Suprapubic skin (tissue), 4 donors: ENCODE measurements around the gene ZFHX3. TPM values are rescaled to one million over a fixed set of nuclear protein-coding genes. Genes with fewer than 3 reads are reported as not detected.

Experiments used
- DNase-seq, 2 donors: peaks; one replicate each; pipeline ENCODE4 v3.0.0-alpha.2; 2019; ENCODE audit warnings: low spot score in 2 of 2
- H3K27ac ChIP-seq: fragments of 200-600 bp; sonication (generic); one replicate; pipeline ENCODE4 v1.5.1; 2019
- H3K27me3 ChIP-seq: fragments of 200-600 bp; sonication (generic); one replicate; pipeline ENCODE4 v1.5.1; 2019
- H3K36me3 ChIP-seq: fragments of 200-600 bp; sonication (generic); one replicate; pipeline ENCODE4 v1.5.1; 2019
- H3K4me1 ChIP-seq: fragments of 200-600 bp; sonication (generic); one replicate; pipeline ENCODE4 v1.5.1; 2019
- H3K4me3 ChIP-seq: fragments of 200-600 bp; sonication (generic); one replicate; pipeline ENCODE4 v1.5.1; 2019; ENCODE audit warnings: mild to moderate bottlenecking
- H3K9me3 ChIP-seq: fragments of 200-600 bp; sonication (generic); one replicate; pipeline ENCODE4 v1.5.1; 2019
- EP300 ChIP-seq: sonication (generic); formaldehyde crosslinking; IDR thresholded peaks from one replicate; pipeline ENCODE4 v1.6.1; 2017; ENCODE audit warnings: antibody characterized with exemption
- POLR2A ChIP-seq, 2 donors: fragments of 450-650 bp; IDR thresholded peaks; one replicate each; pipeline ENCODE4 v1.6.1; 2017; ENCODE audit warnings: antibody characterized with exemption in 2 of 2, mild to moderate bottlenecking in 2 of 2, moderate library complexity in 2 of 2
- POLR2AphosphoS5 ChIP-seq, 3 donors: sonication (generic); formaldehyde crosslinking; IDR thresholded peaks; one replicate each; pipeline ENCODE4 v1.6.1; 2017; ENCODE audit warnings: antibody characterized with exemption in 3 of 3
- WGBS: methylation state at CpG from one replicate; pipeline ENCODE4 v1.1.5; 2018; 5-methylcytosine and 5-hydroxymethylcytosine counted together
- total RNA-seq, 4 donors: library from RNA; depleted of rRNA; stranded (reverse); fragments of >200 nt; gene quantifications; one replicate each; pipeline ENCODE4 v1.1.0, GENCODE V29; 2016
- TF ChIP-seq, protein P1 (sequence below), 2 donors: fragments of 200-600 bp in 1 of 2; fragments of 450-650 bp in 1 of 2; sonication (generic) in 1 of 2; IDR thresholded peaks; one replicate each; pipeline ENCODE4 v1.5.1; 2016 to 2019; ENCODE audit warnings: antibody characterized with exemption in 2 of 2, mild to moderate bottlenecking in 1 of 2, moderate library complexity in 1 of 2

The ZFHX3 gene
- total RNA-seq, 4 donors from 2014 or later, result 10.4 to 16.1 (median 12.8) TPM

DNA sequence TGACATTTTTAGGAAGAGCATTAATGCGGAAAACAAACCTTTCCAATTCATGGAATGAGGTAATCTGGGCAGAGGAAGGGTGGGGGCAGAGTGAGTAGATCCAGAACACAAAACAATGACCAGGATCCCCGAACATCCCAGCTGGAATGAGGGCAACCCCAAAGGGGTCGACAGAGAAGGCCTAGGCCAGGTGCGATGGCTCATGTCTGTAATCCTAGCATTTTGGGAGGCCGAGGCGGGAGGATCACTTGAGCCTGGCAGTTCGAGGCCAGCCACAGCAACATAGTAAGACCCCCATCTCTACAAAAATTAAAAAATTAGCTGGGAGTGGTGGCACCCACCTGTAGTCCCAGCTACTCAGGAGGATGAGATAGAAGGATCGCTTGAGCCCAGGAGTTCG lies 64.7 kb downstream of the ZFHX3 start:
- DNase-seq, result peak in 1 of 2 donors; percentile 38
- H3K4me3 ChIP-seq, result no peak overlapping the region
- no peaks in the 10 kb centered on the region for H3K9me3 ChIP-seq
- no peaks in the 10 kb centered on the region for H3K36me3 ChIP-seq
- H3K27me3 ChIP-seq, result no peaks in the 10 kb centered on the region
- TF ChIP-seq, protein P1, sequence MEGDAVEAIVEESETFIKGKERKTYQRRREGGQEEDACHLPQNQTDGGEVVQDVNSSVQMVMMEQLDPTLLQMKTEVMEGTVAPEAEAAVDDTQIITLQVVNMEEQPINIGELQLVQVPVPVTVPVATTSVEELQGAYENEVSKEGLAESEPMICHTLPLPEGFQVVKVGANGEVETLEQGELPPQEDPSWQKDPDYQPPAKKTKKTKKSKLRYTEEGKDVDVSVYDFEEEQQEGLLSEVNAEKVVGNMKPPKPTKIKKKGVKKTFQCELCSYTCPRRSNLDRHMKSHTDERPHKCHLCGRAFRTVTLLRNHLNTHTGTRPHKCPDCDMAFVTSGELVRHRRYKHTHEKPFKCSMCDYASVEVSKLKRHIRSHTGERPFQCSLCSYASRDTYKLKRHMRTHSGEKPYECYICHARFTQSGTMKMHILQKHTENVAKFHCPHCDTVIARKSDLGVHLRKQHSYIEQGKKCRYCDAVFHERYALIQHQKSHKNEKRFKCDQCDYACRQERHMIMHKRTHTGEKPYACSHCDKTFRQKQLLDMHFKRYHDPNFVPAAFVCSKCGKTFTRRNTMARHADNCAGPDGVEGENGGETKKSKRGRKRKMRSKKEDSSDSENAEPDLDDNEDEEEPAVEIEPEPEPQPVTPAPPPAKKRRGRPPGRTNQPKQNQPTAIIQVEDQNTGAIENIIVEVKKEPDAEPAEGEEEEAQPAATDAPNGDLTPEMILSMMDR (IDR thresholded peaks at IDR 0.05), result no peak
- TF ChIP-seq EP300, result no peak
- TF ChIP-seq POLR2AphosphoS5 (IDR thresholded peaks at IDR 0.05), result no peak
- TF ChIP-seq POLR2A (IDR thresholded peaks at IDR 0.05), result no peak
- H3K27ac ChIP-seq, result no peak overlapping the region
- peaks cover 52% of the 10 kb centered on the region for H3K4me1 ChIP-seq
- WGBS, result 90% methylated on average over 9 of the region's 9 CpGs

DNA sequence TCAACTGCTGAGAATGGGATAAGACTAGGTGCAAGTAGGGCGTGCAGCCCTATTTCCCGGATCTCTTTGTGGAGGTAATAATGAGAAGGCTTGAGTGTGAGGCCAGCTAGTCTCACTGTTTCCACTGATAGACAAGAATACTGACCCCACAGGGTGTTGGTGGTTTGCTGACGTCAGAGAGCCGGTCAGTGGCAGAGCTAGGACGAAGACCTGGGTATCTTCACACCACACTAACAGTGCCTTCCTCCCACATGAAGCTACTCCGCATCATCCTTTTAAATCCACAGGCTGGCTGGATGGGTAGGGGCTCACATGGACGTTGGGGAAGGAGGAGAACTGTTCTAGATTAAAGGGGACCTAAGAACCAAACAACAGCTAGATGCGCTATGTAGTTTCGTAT lies 68.0 kb downstream of the ZFHX3 start:
- Histone ChIP-seq H3K4me3 (no peak overlapping the region), H3K27ac (no peak overlapping the region), H3K36me3 (no peaks in the 10 kb centered on the region), H3K9me3 (no peaks in the 10 kb centered on the region), H3K27me3 (no peaks in the 10 kb centered on the region), H3K4me1 (peaks cover 22% of the 10 kb centered on the region)
- DNase-seq, result peak in 1 of 2 donors; percentile 36
- 96% methylated on average over 9 of the region's 9 CpGs for WGBS
- no peak for TF ChIP-seq POLR2AphosphoS5 (IDR thresholded peaks at IDR 0.05)
- TF ChIP-seq, protein P1 (IDR thresholded peaks at IDR 0.05), result no peak
- TF ChIP-seq POLR2A (IDR thresholded peaks at IDR 0.05), result no peak
- TF ChIP-seq EP300, result no peak

DNA sequence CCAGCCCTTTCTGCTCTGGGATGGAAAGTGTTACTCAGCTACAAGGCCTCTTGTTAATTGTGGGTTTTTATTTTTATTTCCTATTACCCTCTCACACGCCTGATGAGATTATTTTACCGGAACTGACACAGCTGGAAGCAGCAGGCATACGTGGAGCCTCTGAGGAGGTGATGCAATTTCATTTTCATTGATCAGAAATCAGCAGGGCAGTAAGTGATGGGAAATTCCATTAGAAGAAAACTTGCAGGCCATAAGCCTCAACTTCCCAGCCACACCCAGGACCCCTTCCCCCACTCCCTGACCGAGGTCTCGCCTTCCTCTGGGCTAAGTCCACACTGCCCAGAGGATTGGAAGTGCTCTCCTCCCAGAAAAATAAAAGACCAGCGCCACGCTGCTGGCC lies 69.7 kb downstream of the ZFHX3 start:
- no peaks in the 10 kb centered on the region for H3K9me3 ChIP-seq
- no peaks in the 10 kb centered on the region for H3K36me3 ChIP-seq
- WGBS, result 77% methylated on average over 7 of the region's 7 CpGs
- no peak overlapping the region for H3K4me3 ChIP-seq
- TF ChIP-seq, protein P1 (IDR thresholded peaks at IDR 0.05), result no peak
- TF ChIP-seq POLR2AphosphoS5 (IDR thresholded peaks at IDR 0.05), result no peak
- TF ChIP-seq POLR2A (IDR thresholded peaks at IDR 0.05), result no peak
- TF ChIP-seq EP300, result no peak
- peaks cover 9% of the 10 kb centered on the region for H3K4me1 ChIP-seq
- H3K27ac ChIP-seq, result no peak overlapping the region
- no peaks in the 10 kb centered on the region for H3K27me3 ChIP-seq
- no peak for DNase-seq

- DNase-seq, result no peak
- H3K27me3 ChIP-seq, result no peaks in the 10 kb centered on the region
- H3K4me1 ChIP-seq, result peaks cover 6% of the 10 kb centered on the region
- no peaks in the 10 kb centered on the region for H3K36me3 ChIP-seq
- H3K27ac ChIP-seq, result no peak overlapping the region
- H3K9me3 ChIP-seq, result no peaks in the 10 kb centered on the region
- WGBS, result 86% methylated on average over 7 of the region's 7 CpGs
- H3K4me3 ChIP-seq, result no peak overlapping the region
- TF ChIP-seq POLR2AphosphoS5 (IDR thresholded peaks at IDR 0.05) (no peak), POLR2A (IDR thresholded peaks at IDR 0.05) (no peak), EP300 (no peak)
- TF ChIP-seq, protein P1 (IDR thresholded peaks at IDR 0.05), result no peak
Observed at GRCh38 chr16:72977127-72977526, 70.8 kb downstream of the ZFHX3 start.

DNA sequence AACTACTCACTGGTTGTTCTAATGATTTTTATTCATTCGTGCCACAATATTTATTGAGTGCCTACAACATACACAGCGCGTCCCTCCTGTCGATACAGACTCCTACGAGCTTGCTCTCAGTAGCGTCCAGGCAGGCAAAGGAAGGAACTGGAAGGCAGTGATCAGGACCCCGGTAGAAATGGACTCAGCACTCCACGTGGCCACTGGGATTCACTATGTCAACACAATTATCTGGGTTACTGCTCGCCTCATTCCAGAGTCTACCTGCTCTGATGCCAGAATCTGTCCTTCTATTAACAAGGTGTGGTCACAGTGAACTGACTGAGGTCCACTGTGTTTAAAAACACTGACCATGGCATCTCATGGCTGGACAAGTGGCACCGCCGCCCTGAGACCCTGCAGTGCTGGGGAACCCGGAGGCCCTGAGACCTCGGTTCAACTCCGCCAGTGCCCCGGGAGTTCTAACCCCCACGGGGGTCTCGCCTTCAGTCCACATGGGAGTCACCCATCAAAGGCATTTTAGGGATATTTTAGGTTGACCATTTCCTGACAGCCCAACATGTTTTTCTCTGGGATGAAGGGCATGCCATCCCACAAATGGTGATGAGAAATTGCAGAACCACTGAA lies 71.4 kb downstream of the ZFHX3 start:
- Histone ChIP-seq H3K36me3 (no peaks in the 10 kb centered on the region), H3K9me3 (no peaks in the 10 kb centered on the region), H3K4me1 (peaks cover 6% of the 10 kb centered on the region), H3K27me3 (no peaks in the 10 kb centered on the region), H3K4me3 (no peak overlapping the region), H3K27ac (no peak overlapping the region)
- no peak for TF ChIP-seq POLR2A (IDR thresholded peaks at IDR 0.05)
- 95% methylated on average over 17 of the region's 17 CpGs for WGBS
- DNase-seq, result no peak
